ENCODE measurements around the gene KNL1.

KNL1 gene

GRCh38 chr15:40598672-40599071, 4.6 kb downstream of the KNL1 start:
- DNase-seq = no peak
- H3K27ac ChIP-seq = no peak overlapping the region
- no peak overlapping the region for H3K4me3 ChIP-seq (ENCODE audit: low read depth, low read length)
- in situ Hi-C loops (cut with HindIII; ENCODE audit: low pct_ligation_motif_present, low sequenced_read_pairs) = no loop called here
- no peak for TF ChIP-seq CTCF (IDR thresholded peaks at IDR 0.05; ENCODE audit: low read depth, low read length, missing control alignments)
- H3K27me3 ChIP-seq (replicated peaks) = no peaks in the 10 kb centered on the region
- no peaks in the 10 kb centered on the region for H3K36me3 ChIP-seq (replicated peaks)

GRCh38 chr15:40600956-40601355, 6.9 kb downstream of the KNL1 start:
- Histone ChIP-seq H3K27me3 (replicated peaks) (no peaks in the 10 kb centered on the region), H3K36me3 (replicated peaks) (no peaks in the 10 kb centered on the region), H3K4me3 (ENCODE audit: low read depth, low read length) (no peak overlapping the region), H3K27ac (no peak overlapping the region)
- DNase-seq = no peak
- TF ChIP-seq CTCF (IDR thresholded peaks at IDR 0.05; ENCODE audit: low read depth, low read length, missing control alignments) = no peak
- in situ Hi-C loops (cut with HindIII; ENCODE audit: low pct_ligation_motif_present, low sequenced_read_pairs) = no loop called here

GRCh38 chr15:40603935-40604334, 9.9 kb downstream of the KNL1 start:
- TF ChIP-seq CTCF (IDR thresholded peaks at IDR 0.05; ENCODE audit: low read depth, low read length, missing control alignments) = no peak
- Histone ChIP-seq H3K4me3 (ENCODE audit: low read depth, low read length) (no peak overlapping the region), H3K27me3 (replicated peaks) (no peaks in the 10 kb centered on the region), H3K36me3 (replicated peaks) (no peaks in the 10 kb centered on the region), H3K27ac (no peak overlapping the region)
- in situ Hi-C loops (cut with HindIII; ENCODE audit: low pct_ligation_motif_present, low sequenced_read_pairs) = no loop called here
- no peak for DNase-seq

GRCh38 chr15:40613080-40613479, 19.0 kb downstream of the KNL1 start:
- no peak overlapping the region for H3K4me3 ChIP-seq (ENCODE audit: low read depth, low read length)
- no peak for DNase-seq
- in situ Hi-C loops (cut with HindIII; ENCODE audit: low pct_ligation_motif_present, low sequenced_read_pairs) = no loop called here
- no peaks in the 10 kb centered on the region for H3K36me3 ChIP-seq (replicated peaks)
- no peak overlapping the region for H3K27ac ChIP-seq
- TF ChIP-seq CTCF (IDR thresholded peaks at IDR 0.05; ENCODE audit: low read depth, low read length, missing control alignments) = no peak
- H3K27me3 ChIP-seq (replicated peaks) = no peaks in the 10 kb centered on the region

GRCh38 chr15:40618023-40618422, 24.0 kb downstream of the KNL1 start:
- no peak for TF ChIP-seq CTCF (IDR thresholded peaks at IDR 0.05; ENCODE audit: low read depth, low read length, missing control alignments)
- Histone ChIP-seq H3K36me3 (replicated peaks) (no peaks in the 10 kb centered on the region), H3K27me3 (replicated peaks) (no peaks in the 10 kb centered on the region), H3K27ac (no peak overlapping the region), H3K4me3 (ENCODE audit: low read depth, low read length) (no peak overlapping the region)
- in situ Hi-C loops (cut with HindIII; ENCODE audit: low pct_ligation_motif_present, low sequenced_read_pairs) = no loop called here
- DNase-seq = no peak

DNA sequence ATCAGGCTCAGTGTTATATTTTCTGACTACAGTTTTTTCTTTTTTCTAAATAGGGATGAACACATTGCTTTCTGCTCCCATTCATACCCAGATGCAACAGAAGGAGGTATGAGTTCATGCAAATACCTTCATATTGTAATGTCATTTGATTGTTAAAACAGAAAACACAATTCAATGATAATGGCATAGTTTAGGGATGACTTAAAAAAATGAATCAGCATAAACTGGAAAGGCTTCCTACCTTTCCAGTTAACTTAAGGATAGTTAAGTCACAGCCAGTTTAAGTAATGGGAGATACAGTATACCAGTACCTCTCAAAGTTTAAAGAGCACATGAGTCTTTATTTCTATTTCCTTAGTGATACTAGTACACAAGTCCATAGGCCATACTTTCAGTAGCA, 24.9 kb downstream of the KNL1 start:
- no peak for TF ChIP-seq CTCF (IDR thresholded peaks at IDR 0.05; ENCODE audit: low read depth, low read length, missing control alignments)
- no peak for DNase-seq
- Histone ChIP-seq H3K36me3 (replicated peaks) (no peaks in the 10 kb centered on the region), H3K27ac (no peak overlapping the region), H3K4me3 (ENCODE audit: low read depth, low read length) (no peak overlapping the region), H3K27me3 (replicated peaks) (no peaks in the 10 kb centered on the region)
- in situ Hi-C loops (cut with HindIII; ENCODE audit: low pct_ligation_motif_present, low sequenced_read_pairs) = no loop called here
